ENCODE results near the gene RSKR. TPM values are rescaled to one million over a fixed set of nuclear protein-coding genes. Genes with fewer than 3 reads are reported as not detected.

The RSKR gene
- total and polyA plus RNA-seq, 2 experiments from 2014 or later = 2.8 to 16.2 TPM

GRCh38 chr17:28571361-28572122 is 42.4 kb downstream of the RSKR start, which contains the start of gene PIGS:
Gene PIGS (minus strand): TSS chr17:28571524. CDS start chr17:28571496, 28 bp downstream.
- TF ChIP-seq, protein P1, sequence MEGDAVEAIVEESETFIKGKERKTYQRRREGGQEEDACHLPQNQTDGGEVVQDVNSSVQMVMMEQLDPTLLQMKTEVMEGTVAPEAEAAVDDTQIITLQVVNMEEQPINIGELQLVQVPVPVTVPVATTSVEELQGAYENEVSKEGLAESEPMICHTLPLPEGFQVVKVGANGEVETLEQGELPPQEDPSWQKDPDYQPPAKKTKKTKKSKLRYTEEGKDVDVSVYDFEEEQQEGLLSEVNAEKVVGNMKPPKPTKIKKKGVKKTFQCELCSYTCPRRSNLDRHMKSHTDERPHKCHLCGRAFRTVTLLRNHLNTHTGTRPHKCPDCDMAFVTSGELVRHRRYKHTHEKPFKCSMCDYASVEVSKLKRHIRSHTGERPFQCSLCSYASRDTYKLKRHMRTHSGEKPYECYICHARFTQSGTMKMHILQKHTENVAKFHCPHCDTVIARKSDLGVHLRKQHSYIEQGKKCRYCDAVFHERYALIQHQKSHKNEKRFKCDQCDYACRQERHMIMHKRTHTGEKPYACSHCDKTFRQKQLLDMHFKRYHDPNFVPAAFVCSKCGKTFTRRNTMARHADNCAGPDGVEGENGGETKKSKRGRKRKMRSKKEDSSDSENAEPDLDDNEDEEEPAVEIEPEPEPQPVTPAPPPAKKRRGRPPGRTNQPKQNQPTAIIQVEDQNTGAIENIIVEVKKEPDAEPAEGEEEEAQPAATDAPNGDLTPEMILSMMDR (IDR thresholded peaks at IDR 0.05; ENCODE audit: low read depth, low read length) = no peak
- DNase-seq (ENCODE audit: low read depth in 1 of 2, low spot score in 1 of 2) = peak; percentile 91 to 97
- Histone ChIP-seq H3K36me3 (no peaks in the 10 kb centered on the region), H3K9me3 (ENCODE audit: low read depth) (no peaks in the 10 kb centered on the region), H3K4me3 (peak within 1 kb of the TSS; percentile 92), H3K27me3 (no peaks in the 10 kb centered on the region), H3K4me1 (ENCODE audit: low read depth) (peaks cover 23% of the 10 kb centered on the region), H3K27ac (peak within 1 kb of the TSS; percentile 42)

GRCh38 chr17:28570716-28571360 is 43.1 kb downstream of the RSKR start:
- TF ChIP-seq, protein P1 (IDR thresholded peaks at IDR 0.05; ENCODE audit: low read depth, low read length) = no peak
- Histone ChIP-seq H3K4me3 (peak overlapping the region; percentile 92), H3K4me1 (ENCODE audit: low read depth) (peaks cover 21% of the 10 kb centered on the region), H3K36me3 (no peaks in the 10 kb centered on the region), H3K27me3 (no peaks in the 10 kb centered on the region), H3K9me3 (ENCODE audit: low read depth) (no peaks in the 10 kb centered on the region), H3K27ac (peak overlapping the region; percentile 42)
- DNase-seq (ENCODE audit: low read depth in 1 of 2, low spot score in 1 of 2) = peak in 1 of 2 donors; percentile 44

DNA sequence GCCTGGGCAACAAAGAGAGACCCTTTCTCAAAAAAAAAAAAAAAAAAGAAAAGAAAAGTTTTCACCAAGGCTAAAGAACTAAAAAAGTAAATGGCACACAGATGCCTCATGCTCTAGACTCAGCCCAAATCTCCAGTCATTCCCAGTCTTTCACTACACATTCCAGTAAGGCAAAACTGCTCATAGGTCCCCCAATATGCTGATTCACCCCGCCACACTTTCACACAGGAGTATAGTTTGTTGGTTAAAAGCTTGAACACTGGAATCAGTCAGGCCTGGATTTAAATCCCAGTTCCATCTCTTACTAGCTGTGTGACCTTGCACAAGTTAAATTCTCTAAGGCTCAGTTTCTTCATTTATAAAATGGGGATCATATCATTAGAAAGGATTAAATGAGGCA is 44.5 kb downstream of the RSKR start:
- no peaks in the 10 kb centered on the region for H3K27me3 ChIP-seq
- DNase-seq (ENCODE audit: low read depth in 1 of 2, low spot score in 1 of 2) = no peak
- TF ChIP-seq, protein P1 (IDR thresholded peaks at IDR 0.05; ENCODE audit: low read depth, low read length) = no peak

GRCh38 chr17:28567604-28568003 is 46.4 kb downstream of the RSKR start:
- Histone ChIP-seq H3K4me3 (no peak overlapping the region), H3K4me1 (ENCODE audit: low read depth) (peaks cover 14% of the 10 kb centered on the region), H3K27me3 (no peaks in the 10 kb centered on the region), H3K9me3 (ENCODE audit: low read depth) (no peaks in the 10 kb centered on the region), H3K36me3 (no peaks in the 10 kb centered on the region), H3K27ac (no peak overlapping the region)
- DNase-seq (ENCODE audit: low read depth in 1 of 2, low spot score in 1 of 2) = no peak
- TF ChIP-seq, protein P1 (IDR thresholded peaks at IDR 0.05; ENCODE audit: low read depth, low read length) = no peak

More for the DNA sequence above, 44.5 kb downstream of the RSKR start:
- peaks cover 14% of the 10 kb centered on the region for H3K4me1 ChIP-seq (ENCODE audit: low read depth)
- H3K36me3 ChIP-seq = no peaks in the 10 kb centered on the region
- no peak overlapping the region for H3K27ac ChIP-seq
- no peaks in the 10 kb centered on the region for H3K9me3 ChIP-seq (ENCODE audit: low read depth)
- no peak overlapping the region for H3K4me3 ChIP-seq

DNA sequence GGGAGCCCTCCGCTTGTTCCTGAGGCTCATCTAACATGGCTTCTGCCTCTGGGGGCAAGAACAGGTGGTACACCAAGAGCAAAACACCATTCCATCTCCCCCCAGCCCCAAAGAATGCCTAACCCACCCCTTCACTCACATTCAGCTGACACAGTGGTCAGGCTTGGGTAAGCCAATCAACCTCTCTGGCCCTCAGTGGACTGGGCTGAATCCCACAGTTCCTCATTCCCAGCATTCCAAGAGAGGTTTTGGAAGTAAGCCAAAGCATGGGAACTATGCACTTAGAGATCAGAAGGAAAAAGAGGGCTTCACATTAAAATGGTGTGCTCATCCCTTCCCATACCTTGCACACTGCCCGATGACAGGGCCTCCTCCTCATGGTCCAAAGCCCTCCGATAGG is 50.5 kb downstream of the RSKR start:
- Histone ChIP-seq H3K27ac (peak overlapping the region; percentile 91), H3K4me1 (ENCODE audit: low read depth) (no peaks in the 10 kb centered on the region), H3K27me3 (no peaks in the 10 kb centered on the region), H3K9me3 (ENCODE audit: low read depth) (no peaks in the 10 kb centered on the region), H3K36me3 (peaks cover 6% of the 10 kb centered on the region), H3K4me3 (no peak overlapping the region)
- TF ChIP-seq, protein P1 (IDR thresholded peaks at IDR 0.05; ENCODE audit: low read depth, low read length) = no peak
- peak; percentile 74 to 82 for DNase-seq (ENCODE audit: low read depth in 1 of 2, low spot score in 1 of 2)

Other genes starting within 250 kb of the RSKR start
- gene SEBOX, start 249.0 kb downstream of the RSKR start, total RNA-seq = not detected in 2 replicates
- gene SEBOX, start 249.0 kb downstream of the RSKR start, polyA plus RNA-seq = 0.44 TPM in 1 of 2 replicates, not detected in the other
- gene VTN, start 243.9 kb downstream of the RSKR start, total RNA-seq = 4.3 and 5.2 TPM in 2 replicates
- gene VTN, start 243.9 kb downstream of the RSKR start, polyA plus RNA-seq = 3.4 and 5.6 TPM in 2 replicates
- 11.5 and 13.4 TPM in 2 replicates for gene SARM1, start 242.5 kb downstream of the RSKR start, total RNA-seq
- 5.5 and 8.9 TPM in 2 replicates for gene SARM1, start 242.5 kb downstream of the RSKR start, polyA plus RNA-seq
- gene SLC46A1, start 208.0 kb downstream of the RSKR start, total RNA-seq = 10.5 and 11.6 TPM in 2 replicates
- 5.6 and 8.4 TPM in 2 replicates for gene SLC46A1, start 208.0 kb downstream of the RSKR start, polyA plus RNA-seq
- not detected in 2 replicates for gene SLC13A2, start 140.5 kb downstream of the RSKR start, total RNA-seq
- not detected in 2 replicates for gene SLC13A2, start 140.5 kb downstream of the RSKR start, polyA plus RNA-seq
- 0.06 and 0.18 TPM in 2 replicates for gene FOXN1, start 107.8 kb downstream of the RSKR start, total RNA-seq
- gene FOXN1, start 107.8 kb downstream of the RSKR start, polyA plus RNA-seq = not detected in 2 replicates
- 124 and 125 TPM in 2 replicates for gene UNC119, start 61.6 kb downstream of the RSKR start, total RNA-seq
- 73.3 and 101 TPM in 2 replicates for gene UNC119, start 61.6 kb downstream of the RSKR start, polyA plus RNA-seq
- gene PIGS, start 42.7 kb downstream of the RSKR start, total RNA-seq = 107 and 114 TPM in 2 replicates
- gene PIGS, start 42.7 kb downstream of the RSKR start, polyA plus RNA-seq = 121 and 122 TPM in 2 replicates
- 183 and 334 TPM in 2 replicates for gene ALDOC, start 37.3 kb downstream of the RSKR start, total RNA-seq
- gene ALDOC, start 37.3 kb downstream of the RSKR start, polyA plus RNA-seq = 112 and 177 TPM in 2 replicates
- gene SPAG5, start 15.2 kb downstream of the RSKR start, total RNA-seq = 9.8 and 52.7 TPM in 2 replicates
- 27.0 and 84.6 TPM in 2 replicates for gene SPAG5, start 15.2 kb downstream of the RSKR start, polyA plus RNA-seq
- gene BLTP2, start 31.0 kb upstream of the RSKR start, total RNA-seq = 67.3 and 89.0 TPM in 2 replicates
- 49.2 and 49.9 TPM in 2 replicates for gene BLTP2, start 31.0 kb upstream of the RSKR start, polyA plus RNA-seq
- gene SDF2, start 47.7 kb upstream of the RSKR start, total RNA-seq = 26.1 and 33.9 TPM in 2 replicates
- 69.0 and 85.7 TPM in 2 replicates for gene SDF2, start 47.7 kb upstream of the RSKR start, polyA plus RNA-seq
- gene SUPT6H, start 48.0 kb upstream of the RSKR start, total RNA-seq = 33.5 and 67.8 TPM in 2 replicates
- 29.7 and 33.7 TPM in 2 replicates for gene SUPT6H, start 48.0 kb upstream of the RSKR start, polyA plus RNA-seq
- gene PROCA1, start 97.7 kb upstream of the RSKR start, total RNA-seq = 19.4 and 44.8 TPM in 2 replicates
- gene PROCA1, start 97.7 kb upstream of the RSKR start, polyA plus RNA-seq = 7.8 and 11.1 TPM in 2 replicates
- 256 and 276 TPM in 2 replicates for gene RAB34, start 103.7 kb upstream of the RSKR start, total RNA-seq
- 177 and 186 TPM in 2 replicates for gene RAB34, start 103.7 kb upstream of the RSKR start, polyA plus RNA-seq
- 332 and 489 TPM in 2 replicates for gene RPL23A, start 105.8 kb upstream of the RSKR start, total RNA-seq
- gene RPL23A, start 105.8 kb upstream of the RSKR start, polyA plus RNA-seq = 944 and 1,028 TPM in 2 replicates
- gene TLCD1, start 112.0 kb upstream of the RSKR start, total RNA-seq = 3.0 and 7.8 TPM in 2 replicates
- gene TLCD1, start 112.0 kb upstream of the RSKR start, polyA plus RNA-seq = 7.2 and 15.4 TPM in 2 replicates
- 5.0 and 7.7 TPM in 2 replicates for gene NEK8, start 114.6 kb upstream of the RSKR start, total RNA-seq
- 9.0 and 13.6 TPM in 2 replicates for gene NEK8, start 114.6 kb upstream of the RSKR start, polyA plus RNA-seq
- 53.8 and 57.8 TPM in 2 replicates for gene TRAF4, start 129.8 kb upstream of the RSKR start, total RNA-seq
- 27.2 and 34.1 TPM in 2 replicates for gene TRAF4, start 129.8 kb upstream of the RSKR start, polyA plus RNA-seq
- gene FAM222B, start 228.6 kb upstream of the RSKR start, total RNA-seq = 19.4 and 25.5 TPM in 2 replicates
- 30.3 and 34.1 TPM in 2 replicates for gene FAM222B, start 228.6 kb upstream of the RSKR start, polyA plus RNA-seq
- gene ERAL1, start 240.8 kb upstream of the RSKR start, total RNA-seq = 32.3 and 44.3 TPM in 2 replicates
- 75.2 and 77.1 TPM in 2 replicates for gene ERAL1, start 240.8 kb upstream of the RSKR start, polyA plus RNA-seq